Adrenal gland (tissue), 5 donors: ENCODE results near the gene RNFT2.

Experiments
- POLR2A ChIP-seq, 2 donors: fragments of 450-650 bp; IDR thresholded peaks; one replicate each; pipeline ENCODE4 v1.6.1; 2017; ENCODE audit warnings: antibody characterized with exemption in 2 of 2, mild to moderate bottlenecking in 2 of 2, moderate library complexity in 1 of 2
- TF ChIP-seq, protein P1 (sequence below), 6 experiments: fragments of 450-650 bp in 4 of 6; fragments of 200-600 bp in 2 of 6; sonication (generic) in 1 of 6; IDR thresholded peaks; 1 replicate in 5 of 6; 2 replicates in 1 of 6; pipeline versions ENCODE4 v1.5.1 to v1.8.0; 2016 to 2021; ENCODE audit warnings: antibody characterized with exemption in 6 of 6, mild to moderate bottlenecking in 2 of 6, moderate library complexity in 1 of 6
- donor health status: DM: no; HTN: no; CAD: no.

DNA sequence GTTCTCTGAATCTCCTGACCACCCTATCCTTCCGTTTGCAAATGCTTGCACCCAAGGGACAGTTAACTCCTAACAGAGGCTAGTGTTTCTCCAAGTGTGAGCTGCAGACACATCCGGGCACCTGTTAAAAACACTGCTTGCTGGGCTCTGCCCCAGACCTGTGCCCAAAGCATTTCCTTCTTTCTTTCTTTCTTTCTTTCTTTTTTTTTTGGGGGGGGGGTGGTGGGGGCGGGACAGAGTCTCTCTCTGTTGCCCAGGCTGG, 42.7 kb upstream of the RNFT2 start:
- TF ChIP-seq, protein P1, sequence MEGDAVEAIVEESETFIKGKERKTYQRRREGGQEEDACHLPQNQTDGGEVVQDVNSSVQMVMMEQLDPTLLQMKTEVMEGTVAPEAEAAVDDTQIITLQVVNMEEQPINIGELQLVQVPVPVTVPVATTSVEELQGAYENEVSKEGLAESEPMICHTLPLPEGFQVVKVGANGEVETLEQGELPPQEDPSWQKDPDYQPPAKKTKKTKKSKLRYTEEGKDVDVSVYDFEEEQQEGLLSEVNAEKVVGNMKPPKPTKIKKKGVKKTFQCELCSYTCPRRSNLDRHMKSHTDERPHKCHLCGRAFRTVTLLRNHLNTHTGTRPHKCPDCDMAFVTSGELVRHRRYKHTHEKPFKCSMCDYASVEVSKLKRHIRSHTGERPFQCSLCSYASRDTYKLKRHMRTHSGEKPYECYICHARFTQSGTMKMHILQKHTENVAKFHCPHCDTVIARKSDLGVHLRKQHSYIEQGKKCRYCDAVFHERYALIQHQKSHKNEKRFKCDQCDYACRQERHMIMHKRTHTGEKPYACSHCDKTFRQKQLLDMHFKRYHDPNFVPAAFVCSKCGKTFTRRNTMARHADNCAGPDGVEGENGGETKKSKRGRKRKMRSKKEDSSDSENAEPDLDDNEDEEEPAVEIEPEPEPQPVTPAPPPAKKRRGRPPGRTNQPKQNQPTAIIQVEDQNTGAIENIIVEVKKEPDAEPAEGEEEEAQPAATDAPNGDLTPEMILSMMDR (IDR thresholded peaks at IDR 0.05) = no peak
- TF ChIP-seq POLR2A (IDR thresholded peaks at IDR 0.05) = no peak
